ENCODE data around the gene CEBPB. TPM values are rescaled to one million over a fixed set of nuclear protein-coding genes. Genes with fewer than 3 reads are reported as not detected.

The CEBPB gene
- total RNA-seq, 2 donors from 2014 or later: 61.3 to 102 TPM

GRCh38 chr20:50237349-50237748, 46.7 kb downstream of the CEBPB start:
- Histone ChIP-seq H3K9me3 (no peaks in the 10 kb centered on the region), H3K27me3 (no peaks in the 10 kb centered on the region), H3K27ac (no peak overlapping the region), H3K4me1 (no peaks in the 10 kb centered on the region), H3K36me3 (no peaks in the 10 kb centered on the region), H3K4me3 (no peak overlapping the region)
- TF ChIP-seq CTCF (IDR thresholded peaks at IDR 0.05): no peak
- DNase-seq (ENCODE audit: low spot score): no peak

DNA sequence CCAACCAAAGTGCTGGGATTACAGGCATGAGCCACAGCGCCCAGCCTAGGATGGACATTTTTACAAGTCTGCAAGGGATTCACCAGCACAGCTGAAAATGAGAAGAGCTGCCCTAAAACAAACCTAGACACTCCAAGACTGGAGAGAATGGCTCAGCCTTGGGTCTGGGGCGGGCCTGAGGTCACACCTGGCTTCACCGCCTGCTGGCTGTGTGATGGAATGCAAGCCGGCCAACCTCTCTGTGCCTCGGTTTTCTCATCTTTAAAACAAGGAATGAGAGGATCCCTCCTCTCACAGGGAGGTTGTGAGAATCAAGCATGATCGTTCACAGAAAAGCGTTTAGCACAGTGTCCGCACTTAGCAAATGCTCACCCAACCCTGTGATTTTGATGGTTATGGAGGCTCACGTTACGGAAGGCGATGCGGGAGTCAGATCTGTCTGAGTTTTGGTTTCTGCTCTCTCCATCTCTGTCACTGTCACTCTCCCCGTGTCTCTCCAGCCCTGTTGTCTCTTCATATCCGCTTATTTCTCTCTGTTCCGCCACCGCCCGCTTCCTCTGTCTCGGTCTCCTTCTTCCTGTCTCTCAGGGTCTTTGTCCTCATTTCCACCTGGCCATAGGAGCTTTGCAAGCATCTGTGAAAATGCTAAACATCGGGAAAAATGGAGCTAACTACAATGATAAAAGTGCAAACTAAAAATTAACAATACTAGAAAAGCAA, 47.6 kb downstream of the CEBPB start:
- no peaks in the 10 kb centered on the region for H3K36me3 ChIP-seq
- H3K4me3 ChIP-seq: no peak overlapping the region
- no peaks in the 10 kb centered on the region for H3K9me3 ChIP-seq
- no peaks in the 10 kb centered on the region for H3K4me1 ChIP-seq
- DNase-seq (ENCODE audit: low spot score): no peak
- H3K27me3 ChIP-seq: no peaks in the 10 kb centered on the region
- no peak for TF ChIP-seq CTCF (IDR thresholded peaks at IDR 0.05)
- H3K27ac ChIP-seq: no peak overlapping the region

GRCh38 chr20:50240092-50240491, 49.5 kb downstream of the CEBPB start:
- no peaks in the 10 kb centered on the region for H3K9me3 ChIP-seq
- H3K27me3 ChIP-seq: no peaks in the 10 kb centered on the region
- H3K36me3 ChIP-seq: no peaks in the 10 kb centered on the region
- no peak for TF ChIP-seq CTCF (IDR thresholded peaks at IDR 0.05)
- H3K27ac ChIP-seq: no peak overlapping the region
- no peak overlapping the region for H3K4me3 ChIP-seq
- H3K4me1 ChIP-seq: no peaks in the 10 kb centered on the region
- no peak for DNase-seq (ENCODE audit: low spot score)

DNA sequence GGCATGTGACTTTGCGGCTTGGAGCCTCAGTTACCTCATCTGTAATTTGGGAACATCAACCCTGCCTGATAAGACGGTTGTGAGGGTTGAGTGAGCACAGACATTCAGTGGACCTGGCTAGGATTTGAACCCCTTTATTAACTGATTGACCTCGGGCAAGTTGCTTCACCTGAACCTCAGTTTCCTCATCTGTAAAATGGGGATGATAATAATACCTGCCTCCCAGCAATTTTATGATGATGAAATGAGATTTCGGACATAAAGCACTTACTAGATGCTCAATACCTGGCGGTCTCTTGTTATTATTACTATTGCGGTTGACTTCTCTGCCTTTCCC, 51.5 kb downstream of the CEBPB start:
- H3K9me3 ChIP-seq: no peaks in the 10 kb centered on the region
- no peak overlapping the region for H3K27ac ChIP-seq
- no peak for TF ChIP-seq CTCF (IDR thresholded peaks at IDR 0.05)
- no peaks in the 10 kb centered on the region for H3K36me3 ChIP-seq
- no peak for DNase-seq (ENCODE audit: low spot score)
- no peaks in the 10 kb centered on the region for H3K27me3 ChIP-seq
- H3K4me1 ChIP-seq: no peaks in the 10 kb centered on the region
- no peak overlapping the region for H3K4me3 ChIP-seq

Other genes with a start within 250 kb of the CEBPB start
- gene SNAI1, start 207.8 kb upstream of the CEBPB start, total RNA-seq: 1 to 10 TPM; 4.3 to 4.4 TPM
- 10 to 100 TPM; 61.2 to 70.2 TPM for gene UBE2V1, start 77.7 kb upstream of the CEBPB start, total RNA-seq
- 10 to 100 TPM; 26.1 to 30.7 TPM for gene PEDS1, start 37.1 kb upstream of the CEBPB start, total RNA-seq